Stimulated activated CD8-positive, alpha-beta memory T cell treated with anti-CD3 and anti-CD28 coated beads, Interleukin-12 subunit alpha, Interleukin-12 subunit beta, amount 100 ng/mL, for 4 hours (primary cell): ENCODE results near the gene MICAL3.
"Not testable (repeated sequence)": the region's sequence is repeated elsewhere in the genome, so short reads cannot be mapped to it uniquely, and the experiment has no call there.

Experiments used
- DNase-seq: peaks from one replicate; pipeline ENCODE4 v3.0.0-alpha.2; 2020; ENCODE audit warnings: low read depth

The MICAL3 gene

GRCh38 chr22:17777005-17777716 is 247.2 kb downstream of the MICAL3 start:
- peak; percentile 58 for DNase-seq

- no peak for DNase-seq
Observed at GRCh38 chr22:17775781-17776465, 248.4 kb downstream of the MICAL3 start.

- no peak for DNase-seq
Observed at GRCh38 chr22:17774926-17775685, 249.3 kb downstream of the MICAL3 start.

GRCh38 chr22:17774206-17774925 is 250.0 kb downstream of the MICAL3 start, which contains the start of gene BID:
TSS of gene BID (minus strand) at chr22:17774469. CDS start at chr22:17750116, 24,353 bp downstream.
- no peak for DNase-seq

GRCh38 chr22:17773606-17774205 is 250.7 kb downstream of the MICAL3 start:
- DNase-seq, result peak; percentile 59

- DNase-seq, result no peak
Observed at GRCh38 chr22:17772958-17773605, 251.3 kb downstream of the MICAL3 start.

GRCh38 chr22:17772249-17772957 is 252.0 kb downstream of the MICAL3 start:
- DNase-seq, result no peak

- no peak for DNase-seq
Observed at GRCh38 chr22:17770180-17771077, 253.9 kb downstream of the MICAL3 start.

- no peak for DNase-seq
Observed at GRCh38 chr22:17769716-17770082, 254.7 kb downstream of the MICAL3 start.

GRCh38 chr22:17769013-17769715 is 255.2 kb downstream of the MICAL3 start:
- no peak for DNase-seq

- no peak for DNase-seq
Observed at GRCh38 chr22:17767233-17768065, 256.9 kb downstream of the MICAL3 start.

- DNase-seq, result not testable (repeated sequence)
Observed at GRCh38 chr22:17764852-17765251, 259.5 kb downstream of the MICAL3 start.

GRCh38 chr22:17764036-17764435 is 260.3 kb downstream of the MICAL3 start:
- DNase-seq, result no peak

GRCh38 chr22:17763442-17763841 is 260.9 kb downstream of the MICAL3 start:
- not testable (repeated sequence) for DNase-seq

GRCh38 chr22:17761138-17761488 is 263.2 kb downstream of the MICAL3 start:
- no peak for DNase-seq

GRCh38 chr22:17754233-17754925 is 270.0 kb downstream of the MICAL3 start:
- DNase-seq, result no peak

GRCh38 chr22:17753401-17753989 is 270.9 kb downstream of the MICAL3 start:
- no peak for DNase-seq
